GM19397 (cell line): ENCODE results near the gene ANKRD61.
"Not testable (repeated sequence)": the region's sequence is repeated elsewhere in the genome, so short reads cannot be mapped to it uniquely, and the experiment has no call there.

Source experiments
- ATAC-seq: cut with Tn5 transposase; IDR thresholded peaks from one replicate; pipeline ENCODE4 v1.9.1; 2021; ENCODE audit warnings: mild to moderate bottlenecking, moderate library complexity; ENCODE audit not compliant: unreplicated experiment

Gene ANKRD61

GRCh38 chr7:6030988-6031387 is at the start of gene ANKRD61:
Gene ANKRD61, plus strand, starts transcription at chr7:6031376. Its CDS starts 0 bp downstream, at chr7:6031376.
- ATAC-seq = no peak

DNA sequence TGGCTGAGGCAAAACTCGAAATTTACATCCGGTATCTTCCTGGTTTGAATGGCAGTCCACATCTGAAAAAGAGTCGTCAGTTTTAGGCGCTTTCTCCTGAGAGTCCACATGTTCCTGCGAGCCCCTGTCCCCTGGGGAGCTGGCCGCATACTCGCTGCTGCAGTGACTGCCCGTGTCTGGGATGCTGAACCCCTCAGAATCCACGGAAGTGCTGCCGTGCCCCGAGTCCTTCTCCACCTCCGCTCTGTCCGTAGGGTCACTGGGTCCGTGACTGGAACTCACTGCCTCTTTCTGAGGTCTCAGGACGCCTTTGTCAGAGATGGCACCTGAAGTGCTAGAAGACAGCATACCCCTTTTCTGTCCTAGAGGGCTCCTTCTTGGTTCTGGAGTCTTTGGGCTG is 44.1 kb upstream of the ANKRD61 start:
- ATAC-seq = not testable (repeated sequence)

DNA sequence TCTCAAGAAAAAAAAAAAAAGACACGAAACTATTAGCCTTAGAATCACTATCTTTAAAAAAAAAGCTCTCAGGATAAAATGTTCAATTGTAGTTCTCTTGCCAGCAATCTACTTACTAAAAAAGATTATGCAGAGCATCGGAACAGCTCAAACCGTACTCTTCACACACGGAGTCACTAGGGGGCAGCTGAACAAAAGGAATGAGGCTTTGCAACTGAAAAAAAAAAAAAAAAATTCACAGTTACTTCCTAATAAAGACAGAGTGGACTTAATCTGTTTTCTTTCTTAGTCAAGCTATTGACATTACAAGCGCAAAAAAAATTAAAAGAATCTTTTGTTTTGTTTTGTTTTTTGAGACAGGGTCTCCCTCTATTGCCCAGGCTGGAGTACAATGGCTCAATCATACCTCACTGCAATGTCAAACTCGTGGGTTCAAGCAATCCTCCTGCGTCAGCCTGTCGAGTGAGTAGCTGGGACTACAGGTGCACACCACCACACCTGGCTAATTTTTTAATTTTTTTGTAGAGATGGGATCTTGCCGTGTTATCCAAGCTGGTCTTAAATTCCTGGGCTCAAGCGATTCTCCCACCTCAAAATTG is 33.9 kb upstream of the ANKRD61 start:
- no peak for ATAC-seq

DNA sequence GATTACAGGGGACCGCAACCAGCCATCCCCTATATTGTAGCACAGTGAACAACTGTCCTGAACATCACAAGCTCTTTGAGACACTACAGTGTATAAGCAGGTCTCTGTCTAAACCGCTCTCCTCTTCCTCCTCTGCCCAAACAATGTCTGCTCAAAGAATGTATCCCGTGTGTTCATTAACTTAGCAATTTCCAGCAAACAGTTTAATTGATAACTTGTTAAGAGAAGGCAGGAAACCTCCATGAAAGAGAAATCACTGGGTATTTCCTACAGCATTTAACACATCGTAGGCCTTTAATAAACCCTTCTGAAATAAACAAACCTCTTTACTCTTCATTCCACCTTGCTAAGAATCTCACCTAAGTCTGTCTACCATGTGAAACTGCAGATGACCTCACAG is 23.8 kb upstream of the ANKRD61 start:
- ATAC-seq = no peak

GRCh38 chr7:6007835-6008590 is 23.2 kb upstream of the ANKRD61 start:
- not testable (repeated sequence) for ATAC-seq

DNA sequence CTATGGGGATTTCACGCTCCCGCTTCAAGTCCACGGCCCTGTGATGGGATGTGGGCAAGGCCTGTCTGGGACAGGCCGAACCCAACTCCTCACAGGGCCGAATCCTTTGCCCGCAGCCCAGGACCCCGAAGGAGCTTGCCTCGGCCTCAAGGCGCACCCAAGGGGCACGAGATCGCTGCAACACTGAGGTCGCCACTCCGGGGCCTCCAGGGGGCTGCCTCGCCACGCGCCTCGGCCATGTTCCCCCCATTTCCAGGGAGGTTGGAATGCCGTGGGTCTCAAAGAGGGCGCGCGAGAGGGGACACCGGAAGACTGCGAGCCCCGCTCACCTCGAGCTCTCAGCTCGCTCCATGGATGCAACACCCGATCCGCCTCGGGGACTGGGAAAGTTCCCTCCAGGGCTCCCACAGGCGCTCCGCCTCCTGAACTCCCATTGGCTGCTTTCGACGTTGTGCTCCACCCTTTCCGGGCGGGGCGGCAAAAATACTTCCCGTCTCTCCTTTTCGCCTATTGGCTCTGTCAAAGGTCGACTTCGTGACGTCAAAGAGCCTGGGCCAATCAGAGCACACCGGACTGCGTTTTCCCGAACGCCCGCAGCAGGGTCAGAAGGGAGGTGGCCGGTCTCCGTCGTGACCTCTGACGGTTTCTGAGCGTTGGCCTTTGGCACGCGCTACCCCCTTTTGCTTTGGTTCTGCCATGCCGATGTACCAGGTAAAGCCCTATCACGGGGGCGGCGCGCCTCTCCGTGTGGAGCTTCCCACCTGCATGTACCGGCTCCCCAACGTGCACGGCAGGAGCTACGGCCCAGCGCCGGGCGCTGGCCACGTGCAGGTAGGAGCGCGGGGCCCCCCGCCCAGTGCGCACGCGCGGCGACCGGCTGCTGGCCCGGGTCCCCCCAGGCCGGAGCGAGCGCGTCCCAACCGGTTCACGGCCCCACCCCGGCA is 22.2 kb upstream of the ANKRD61 start, which contains the start of the genes AIMP2 and PMS2:
Gene AIMP2, plus strand, starts transcription at position 605 of the 944 bp plus-strand sequence. Its CDS starts 92 bp downstream, at position 697.
Gene PMS2, minus strand, starts transcription at position 382 of the 944 bp plus-strand sequence. Its CDS starts 30 bp downstream, at position 352.
- ATAC-seq = peak; percentile 94

GRCh38 chr7:6010370-6010769 is 20.8 kb upstream of the ANKRD61 start:
- ATAC-seq = not testable (repeated sequence)

DNA sequence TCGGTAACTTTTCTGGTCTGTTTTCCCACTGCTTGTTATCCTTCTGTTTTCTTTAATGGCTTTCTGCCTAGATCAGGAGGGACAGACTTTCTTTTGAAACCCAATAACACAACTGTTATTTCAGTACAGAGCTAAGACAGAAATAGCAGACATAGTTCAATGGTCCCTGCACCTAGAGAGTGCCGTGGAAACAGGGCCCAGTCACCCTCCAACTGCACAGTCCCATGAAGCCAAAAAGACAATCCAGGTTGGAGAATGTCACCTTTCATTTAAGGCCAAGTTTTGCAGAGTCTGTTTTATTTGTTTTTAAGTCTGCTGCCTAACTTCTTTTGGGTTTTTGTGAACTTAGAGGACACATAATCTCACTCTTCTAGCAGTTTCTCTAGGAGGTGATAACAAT is 19.6 kb upstream of the ANKRD61 start:
- ATAC-seq = no peak

DNA sequence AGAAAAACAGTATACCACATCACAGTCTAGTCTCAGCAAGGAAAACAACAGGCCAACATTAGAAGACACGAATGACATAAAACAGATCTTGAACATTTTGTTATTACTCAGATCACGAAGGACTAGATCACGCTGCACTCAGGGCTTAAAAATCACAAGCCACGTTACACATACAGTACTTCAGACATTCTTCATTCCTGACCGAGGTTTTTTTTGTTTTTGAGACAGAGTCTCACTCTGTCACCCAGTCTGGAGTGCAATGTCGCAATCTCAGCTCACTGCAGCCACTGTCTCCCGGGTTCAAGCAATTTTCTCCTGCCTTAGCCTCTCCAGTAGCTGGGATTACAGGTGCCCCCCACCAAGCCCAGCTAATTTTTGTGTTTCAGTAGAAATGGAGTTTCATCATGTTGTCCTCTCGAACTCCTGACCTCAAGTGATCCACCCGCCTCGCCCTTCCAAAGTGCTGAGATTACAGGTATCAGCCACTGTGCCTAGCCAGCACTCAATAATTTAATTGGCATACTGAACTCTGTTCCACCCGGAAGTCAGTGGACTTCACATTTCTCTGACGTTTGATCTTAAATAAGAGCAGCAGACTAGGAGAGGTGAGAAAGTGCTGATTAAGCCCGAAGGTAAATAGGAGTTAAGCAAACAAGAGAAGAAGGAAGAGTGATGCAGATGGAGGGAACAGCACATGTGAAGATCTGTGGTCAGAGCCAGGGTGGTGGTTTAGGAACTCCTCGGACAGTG is 18.6 kb upstream of the ANKRD61 start:
- no peak for ATAC-seq

GRCh38 chr7:6015917-6016652 is 15.1 kb upstream of the ANKRD61 start:
- ATAC-seq = no peak

GRCh38 chr7:6016653-6016966 is 14.6 kb upstream of the ANKRD61 start:
- ATAC-seq = no peak

DNA sequence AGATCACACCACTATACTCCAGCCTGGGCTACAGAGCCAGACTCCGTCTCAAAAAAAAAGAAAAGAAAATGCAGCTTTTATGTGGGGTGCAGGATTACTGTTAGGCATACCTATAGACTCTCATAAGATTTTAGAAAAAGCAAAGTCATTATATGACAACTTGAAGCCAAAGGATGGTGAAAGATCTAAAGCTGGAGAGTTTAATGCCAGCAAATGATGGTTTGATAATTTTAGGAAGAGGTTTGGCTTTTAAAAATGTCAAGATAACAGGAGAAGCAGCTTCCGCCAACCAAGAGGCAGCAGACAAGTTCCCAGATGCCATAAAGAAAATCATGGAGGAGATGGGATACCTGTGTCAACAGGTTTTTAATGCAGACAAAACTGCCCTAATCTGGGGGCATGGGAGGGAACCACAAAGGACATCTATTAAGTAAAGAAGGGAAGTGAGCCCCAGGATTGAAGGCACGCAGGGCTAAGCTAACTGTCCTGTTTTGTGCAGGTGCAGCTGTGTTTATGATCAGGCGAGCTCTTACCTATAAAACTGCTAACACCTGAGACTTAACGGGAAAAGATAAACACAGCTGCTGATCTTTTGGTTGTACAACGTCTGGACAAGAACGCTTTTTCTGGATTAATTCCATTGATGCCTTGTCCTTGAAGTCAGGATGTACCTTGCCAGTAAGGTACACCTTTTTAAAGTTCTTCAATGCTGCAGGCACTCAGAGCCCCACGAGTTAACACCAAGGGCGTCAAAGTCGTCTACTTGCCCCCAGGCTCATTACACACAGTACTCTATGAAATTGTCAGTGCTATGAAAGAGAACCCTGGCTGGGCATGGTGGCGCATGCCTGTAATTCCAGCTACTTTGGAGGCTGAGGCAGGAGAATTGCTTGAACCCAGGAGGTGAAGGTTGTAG is 10.5 kb upstream of the ANKRD61 start:
- ATAC-seq = no peak

GRCh38 chr7:6022707-6023106 is 8.5 kb upstream of the ANKRD61 start:
- no peak for ATAC-seq

GRCh38 chr7:6023974-6024435 is 7.2 kb upstream of the ANKRD61 start:
- no peak for ATAC-seq

- peak; percentile 76 for ATAC-seq
Measured at GRCh38 chr7:6026011-6026819, 5.0 kb upstream of the ANKRD61 start.

GRCh38 chr7:6026820-6027311 is 4.3 kb upstream of the ANKRD61 start:
- ATAC-seq = no peak

GRCh38 chr7:6027806-6028365 is 3.3 kb upstream of the ANKRD61 start:
- ATAC-seq = no peak
